ENCODE data around the gene OMP.
A peak's percentile ranks its signal among the peaks of the same experiment; 100 is the strongest.

OMP gene

GRCh38 chr11:77112641-77113381 lies 10.2 kb downstream of the OMP start:
- DNase-seq (ENCODE audit: low read depth), result no peak
- TF ChIP-seq, protein P1, sequence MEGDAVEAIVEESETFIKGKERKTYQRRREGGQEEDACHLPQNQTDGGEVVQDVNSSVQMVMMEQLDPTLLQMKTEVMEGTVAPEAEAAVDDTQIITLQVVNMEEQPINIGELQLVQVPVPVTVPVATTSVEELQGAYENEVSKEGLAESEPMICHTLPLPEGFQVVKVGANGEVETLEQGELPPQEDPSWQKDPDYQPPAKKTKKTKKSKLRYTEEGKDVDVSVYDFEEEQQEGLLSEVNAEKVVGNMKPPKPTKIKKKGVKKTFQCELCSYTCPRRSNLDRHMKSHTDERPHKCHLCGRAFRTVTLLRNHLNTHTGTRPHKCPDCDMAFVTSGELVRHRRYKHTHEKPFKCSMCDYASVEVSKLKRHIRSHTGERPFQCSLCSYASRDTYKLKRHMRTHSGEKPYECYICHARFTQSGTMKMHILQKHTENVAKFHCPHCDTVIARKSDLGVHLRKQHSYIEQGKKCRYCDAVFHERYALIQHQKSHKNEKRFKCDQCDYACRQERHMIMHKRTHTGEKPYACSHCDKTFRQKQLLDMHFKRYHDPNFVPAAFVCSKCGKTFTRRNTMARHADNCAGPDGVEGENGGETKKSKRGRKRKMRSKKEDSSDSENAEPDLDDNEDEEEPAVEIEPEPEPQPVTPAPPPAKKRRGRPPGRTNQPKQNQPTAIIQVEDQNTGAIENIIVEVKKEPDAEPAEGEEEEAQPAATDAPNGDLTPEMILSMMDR (IDR thresholded peaks at IDR 0.05; ENCODE audit: insufficient read depth, low read depth, low read length, missing control alignments), result no peak
- no peak overlapping the region for H3K4me3 ChIP-seq (ENCODE audit: low read length)

DNA sequence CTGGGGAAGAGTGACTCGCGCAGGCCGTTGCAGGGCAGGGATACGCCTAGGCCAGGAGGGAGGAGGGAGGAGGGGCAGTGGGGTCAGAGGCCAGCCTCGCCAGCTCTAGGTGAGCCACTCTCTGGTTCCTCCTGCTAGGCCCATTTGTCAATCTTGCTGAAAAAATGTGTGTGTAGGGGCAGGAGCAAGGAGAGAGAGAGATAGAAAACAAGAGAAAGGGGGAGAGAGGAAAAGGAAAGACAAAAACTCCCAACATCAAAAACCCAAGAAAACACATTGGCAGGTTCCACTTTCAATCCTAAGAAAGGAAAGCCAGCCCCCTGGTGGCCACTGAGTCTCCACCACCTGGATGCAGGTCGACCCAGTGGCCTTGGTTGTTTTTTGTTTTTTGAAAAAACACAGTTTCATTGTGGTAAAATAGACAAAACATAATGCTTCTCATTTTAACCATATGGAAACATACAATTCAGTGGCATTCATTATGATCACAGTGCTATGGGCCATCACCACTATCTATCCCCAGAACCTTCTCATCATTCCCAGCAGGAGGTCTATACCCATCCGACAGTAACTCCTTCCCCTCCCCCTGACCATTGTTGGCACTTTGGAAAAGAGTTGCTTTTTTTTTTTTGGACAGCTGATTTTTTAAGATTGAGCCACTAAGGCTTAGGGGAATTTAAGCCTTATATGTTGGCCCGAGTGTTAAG lies 10.9 kb downstream of the OMP start:
- H3K4me3 ChIP-seq (ENCODE audit: low read length), result no peak overlapping the region
- TF ChIP-seq, protein P1 (IDR thresholded peaks at IDR 0.05; ENCODE audit: insufficient read depth, low read depth, low read length, missing control alignments), result peak; percentile 68
- peak; percentile 40 for DNase-seq (ENCODE audit: low read depth)

DNA sequence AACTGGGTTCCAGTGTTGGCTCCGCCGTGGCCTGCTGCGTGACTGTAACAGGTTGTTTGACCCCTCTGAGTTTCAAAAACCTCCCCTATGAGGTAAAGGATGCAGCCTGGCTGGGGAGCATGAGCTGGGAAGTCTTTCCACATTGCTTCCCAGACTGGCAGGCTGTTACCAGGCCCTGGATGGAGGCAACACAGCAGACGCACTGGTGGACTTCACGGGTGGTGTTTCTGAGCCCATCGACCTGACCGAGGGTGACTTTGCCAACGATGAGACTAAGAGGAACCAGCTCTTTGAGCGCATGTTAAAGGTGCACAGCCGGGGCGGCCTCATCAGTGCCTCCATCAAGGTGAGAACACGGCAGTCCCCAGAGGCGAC lies 11.4 kb downstream of the OMP start:
- no peak for DNase-seq (ENCODE audit: low read depth)
- no peak overlapping the region for H3K4me3 ChIP-seq (ENCODE audit: low read length)
- TF ChIP-seq, protein P1 (IDR thresholded peaks at IDR 0.05; ENCODE audit: insufficient read depth, low read depth, low read length, missing control alignments), result no peak

DNA sequence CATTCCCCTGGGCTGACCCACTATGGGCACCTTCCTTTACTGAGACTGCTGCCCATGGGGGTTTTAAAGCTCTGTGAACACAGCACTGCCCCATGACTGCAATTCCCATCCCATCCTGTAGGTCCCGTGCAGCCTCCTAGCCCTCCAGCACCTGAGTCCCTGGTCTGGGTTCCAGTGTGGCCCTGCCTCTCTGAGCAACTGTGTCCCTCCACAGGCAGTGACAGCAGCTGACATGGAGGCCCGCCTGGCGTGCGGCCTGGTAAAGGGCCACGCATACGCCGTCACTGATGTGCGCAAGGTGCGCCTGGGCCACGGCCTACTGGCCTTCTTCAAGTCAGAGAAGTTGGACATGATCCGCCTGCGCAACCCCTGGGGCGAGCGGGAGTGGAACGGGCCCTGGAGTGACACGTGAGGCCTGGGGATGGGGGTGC lies 12.6 kb downstream of the OMP start:
- H3K4me3 ChIP-seq (ENCODE audit: low read length), result no peak overlapping the region
- TF ChIP-seq, protein P1 (IDR thresholded peaks at IDR 0.05; ENCODE audit: insufficient read depth, low read depth, low read length, missing control alignments), result peak; percentile 25
- DNase-seq (ENCODE audit: low read depth), result no peak

- DNase-seq (ENCODE audit: low read depth), result no peak
- H3K4me3 ChIP-seq (ENCODE audit: low read length), result no peak overlapping the region
- TF ChIP-seq, protein P1 (IDR thresholded peaks at IDR 0.05; ENCODE audit: insufficient read depth, low read depth, low read length, missing control alignments), result no peak
Observed at GRCh38 chr11:77115956-77116355, 13.3 kb downstream of the OMP start.

GRCh38 chr11:77117492-77117891 lies 14.9 kb downstream of the OMP start:
- H3K4me3 ChIP-seq (ENCODE audit: low read length), result no peak overlapping the region
- DNase-seq (ENCODE audit: low read depth), result no peak
- TF ChIP-seq, protein P1 (IDR thresholded peaks at IDR 0.05; ENCODE audit: insufficient read depth, low read depth, low read length, missing control alignments), result no peak
